HG03108 (cell line): ENCODE results near the gene EFS.
A peak's percentile ranks its signal among the peaks of the same experiment; 100 is the strongest.
"Not testable (repeated sequence)": the region's sequence is repeated elsewhere in the genome, so short reads cannot be mapped to it uniquely, and the experiment has no call there.

Experiments
- ATAC-seq: cut with Tn5 transposase; IDR thresholded peaks from one replicate; pipeline ENCODE4 v1.9.1; 2021; ENCODE audit warnings: moderate library complexity; ENCODE audit not compliant: unreplicated experiment

EFS gene

GRCh38 chr14:23339506-23340268 is 25.3 kb downstream of the EFS start:
- no peak for ATAC-seq

DNA sequence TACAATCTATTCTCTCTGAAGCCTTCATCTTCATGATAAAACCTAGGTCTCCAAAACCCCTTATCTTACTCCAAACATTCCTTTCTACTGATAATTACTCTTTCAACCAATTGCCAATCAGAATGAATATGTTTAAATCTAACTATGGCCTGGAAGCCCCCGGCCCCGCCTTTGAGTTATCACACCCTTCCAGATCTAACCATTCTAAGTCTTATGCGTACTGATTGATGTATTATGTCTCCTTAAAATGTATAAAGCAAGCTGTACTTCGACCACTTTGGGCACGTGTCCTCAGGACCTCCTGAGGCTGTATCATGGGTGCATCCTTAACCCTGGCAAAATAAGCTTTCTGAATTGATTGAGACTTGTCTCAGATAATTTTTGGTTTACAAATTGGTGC is 29.3 kb downstream of the EFS start:
- no peak for ATAC-seq

GRCh38 chr14:23327947-23328744 is 36.8 kb downstream of the EFS start:
- no peak for ATAC-seq

DNA sequence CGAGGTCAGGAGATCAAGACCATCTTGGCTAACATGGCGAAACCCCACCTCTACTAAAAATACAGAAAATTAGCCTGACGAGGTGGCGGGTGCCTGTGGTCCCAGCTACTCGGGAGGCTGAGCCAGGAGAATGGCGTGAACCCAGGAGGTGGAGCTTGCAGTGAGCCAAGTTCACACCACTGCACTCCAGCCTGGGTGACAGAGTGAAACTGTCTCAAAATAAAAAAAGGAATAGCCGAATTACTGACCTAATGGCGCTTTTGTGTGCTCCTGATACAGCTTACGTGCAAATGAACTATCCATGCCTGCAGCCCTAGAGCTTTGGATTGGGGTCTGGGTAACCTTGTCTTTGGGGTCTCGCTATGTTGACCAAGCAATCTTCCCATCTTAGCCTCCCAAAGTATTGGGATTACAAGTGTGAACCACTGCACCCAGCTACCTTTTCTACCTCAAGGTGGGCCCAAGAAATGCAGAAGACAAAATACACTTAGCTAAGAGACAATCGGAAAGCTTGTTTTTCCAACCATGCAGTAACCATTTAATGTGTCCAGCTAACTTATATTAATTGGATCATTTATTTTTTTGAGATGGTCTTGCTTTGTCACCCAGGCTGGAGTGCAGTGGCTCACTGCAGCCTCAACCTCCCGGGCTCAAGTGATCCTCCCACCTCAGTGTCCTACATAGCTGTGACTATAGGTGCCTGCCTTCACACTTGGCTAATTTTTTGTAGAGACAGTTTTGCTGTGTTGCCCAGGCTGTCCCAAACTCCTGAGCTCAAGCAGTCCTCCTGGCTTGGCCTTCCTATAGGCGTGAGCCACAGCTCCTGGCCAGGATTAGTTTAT is 38.3 kb downstream of the EFS start:
- no peak for ATAC-seq

DNA sequence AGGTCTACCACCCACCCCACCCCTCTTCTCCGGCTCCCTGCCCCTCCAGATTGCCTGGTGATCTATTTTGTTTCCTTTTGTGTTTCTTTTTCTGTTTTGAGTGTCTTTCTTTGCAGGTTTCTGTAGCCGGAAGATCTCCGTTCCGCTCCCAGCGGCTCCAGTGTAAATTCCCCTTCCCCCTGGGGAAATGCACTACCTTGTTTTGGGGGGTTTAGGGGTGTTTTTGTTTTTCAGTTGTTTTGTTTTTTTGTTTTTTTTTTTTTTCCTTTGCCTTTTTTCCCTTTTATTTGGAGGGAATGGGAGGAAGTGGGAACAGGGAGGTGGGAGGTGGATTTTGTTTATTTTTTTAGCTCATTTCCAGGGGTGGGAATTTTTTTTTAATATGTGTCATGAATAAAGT is 39.2 kb downstream of the EFS start:
- ATAC-seq = not testable (repeated sequence)

GRCh38 chr14:23324993-23325392 is 40.0 kb downstream of the EFS start:
- no peak for ATAC-seq

DNA sequence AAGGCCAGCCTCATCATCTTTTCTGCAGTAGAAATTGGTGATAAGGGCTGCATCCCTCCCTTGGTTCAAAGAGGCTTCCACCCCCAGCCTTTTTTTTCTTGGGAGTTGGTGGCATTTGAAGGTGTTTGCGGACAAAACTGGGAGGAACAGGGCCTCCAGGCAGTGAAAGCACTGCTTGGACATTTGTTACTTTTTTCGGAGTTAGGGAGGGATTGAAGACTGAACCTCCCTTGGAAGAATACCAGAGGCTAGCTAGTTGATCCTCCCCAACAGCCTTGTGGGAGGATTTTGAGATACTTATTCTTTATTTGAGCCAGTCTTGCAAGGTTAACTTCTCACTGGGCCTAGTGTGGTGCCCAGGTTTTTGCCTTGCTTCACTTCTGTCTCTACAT is 40.5 kb downstream of the EFS start:
- ATAC-seq = no peak

- no peak for ATAC-seq
Observed at GRCh38 chr14:23323838-23324454, 41.0 kb downstream of the EFS start.

GRCh38 chr14:23322568-23323517 is 42.1 kb downstream of the EFS start:
- ATAC-seq = no peak

- ATAC-seq = peak; percentile 6
Observed at GRCh38 chr14:23321572-23322547, 43.1 kb downstream of the EFS start.

DNA sequence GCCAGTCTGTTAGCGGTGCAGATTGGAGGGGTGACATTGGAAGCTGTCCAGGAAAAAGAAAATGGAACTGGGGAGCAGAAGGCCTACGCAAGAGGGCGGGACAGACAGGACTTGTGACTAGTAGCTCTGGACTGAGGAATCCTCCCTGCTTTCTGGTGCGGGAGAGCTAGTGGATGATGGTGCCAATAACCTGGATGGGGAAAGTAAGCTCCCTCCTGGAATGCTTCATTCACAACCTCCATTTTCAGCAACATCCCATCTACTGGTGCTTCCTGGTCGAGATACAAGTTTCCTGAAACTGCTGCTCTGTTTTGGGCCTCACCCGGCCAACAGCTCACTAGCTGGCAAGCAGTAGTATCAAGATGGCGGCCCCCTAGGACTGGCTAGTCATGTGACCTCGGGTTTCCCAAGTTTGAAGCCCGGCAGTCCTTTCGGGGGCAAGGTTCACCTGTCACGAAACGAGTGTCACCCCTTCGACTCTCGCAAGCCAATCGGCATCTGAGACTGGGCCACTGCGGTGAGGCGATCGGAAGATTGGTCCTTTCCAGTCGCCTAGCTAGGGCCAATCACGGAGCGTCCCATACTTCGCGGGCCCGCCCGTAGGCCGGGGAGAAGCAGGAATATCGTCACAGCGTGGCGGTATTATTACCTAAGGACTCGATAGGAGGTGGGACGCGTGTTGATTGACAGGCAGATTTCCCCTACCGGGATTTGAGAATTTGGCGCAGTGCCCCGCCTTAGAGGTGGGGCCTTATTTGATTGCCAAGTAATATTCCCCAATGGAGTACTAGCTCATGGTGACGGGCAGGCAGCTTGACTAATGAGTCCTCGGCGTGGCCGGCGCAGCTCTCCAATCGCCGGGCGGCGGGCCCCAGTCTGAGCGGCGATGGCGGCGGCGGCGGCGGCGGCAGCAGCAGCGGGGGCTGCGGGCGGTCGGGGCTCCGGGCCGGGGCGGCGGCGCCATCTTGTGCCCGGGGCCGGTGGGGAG is 44.1 kb downstream of the EFS start, which contains the start of gene PABPN1:
PABPN1 (plus strand) TSS at position 874 of the 988 bp plus-strand sequence; CDS start at position 887, 13 bp downstream.
- peak; percentile 85 for ATAC-seq

- ATAC-seq = no peak
Observed at GRCh38 chr14:23319746-23320583, 45.0 kb downstream of the EFS start.

GRCh38 chr14:23316300-23316699 is 48.7 kb downstream of the EFS start:
- no peak for ATAC-seq

- no peak for ATAC-seq
Observed at GRCh38 chr14:23310546-23310945, 54.4 kb downstream of the EFS start.

DNA sequence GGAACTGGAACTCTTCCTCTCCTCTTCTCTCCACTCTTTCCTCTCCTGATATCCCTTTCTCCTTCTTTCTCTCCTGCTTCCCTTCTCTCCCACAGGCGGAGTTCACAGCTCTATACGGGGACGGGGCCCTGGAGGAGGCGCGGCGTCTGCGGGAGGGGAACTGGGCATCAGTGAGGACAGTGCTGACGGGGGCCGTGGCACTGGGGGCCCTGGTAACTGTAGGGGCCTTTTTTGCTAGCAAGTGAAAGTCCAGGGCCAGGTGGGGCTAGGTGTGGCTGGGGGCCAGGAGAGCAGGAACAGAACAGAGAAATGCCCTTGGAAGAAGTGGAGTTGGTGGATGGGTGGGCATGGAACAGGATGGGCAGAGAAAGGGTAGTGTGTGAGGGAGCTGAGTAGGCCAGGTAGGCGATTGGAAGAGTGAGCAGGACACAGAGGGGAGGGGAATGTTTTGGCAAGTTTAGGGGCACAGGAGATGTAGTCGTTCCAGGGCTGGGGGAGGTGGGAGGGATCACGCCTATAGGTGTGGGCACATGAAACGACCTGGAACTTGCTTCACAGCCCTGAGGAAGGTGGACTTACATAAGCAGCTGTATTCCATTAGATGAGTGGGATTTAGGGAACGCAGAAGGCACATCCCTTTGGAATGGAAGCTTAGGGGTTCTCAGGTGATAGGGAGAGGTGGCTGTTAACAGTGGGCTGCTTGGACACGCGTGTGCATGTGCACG is 56.1 kb downstream of the EFS start:
- no peak for ATAC-seq
